GM12878 (cell line): ENCODE data around the gene ZNF726. TPM values are rescaled to one million over a fixed set of nuclear protein-coding genes. Genes with fewer than 3 reads are reported as not detected.

Experiments used
- ATAC-seq: fragments of 200-7000 bp; cut with Tn5 transposase; 3 replicates; pipeline ENCODE4 v1.9.1; 2020; ENCODE audit warnings: mild to moderate bottlenecking, moderate library complexity
- BruUV-seq: library from RNA; stranded (reverse); fragments of 400-500 nt; replicated peaks from 2 replicates; lab custom pipeline; 2021; lab: Mats Ljungman, UMichigan
- CTCF ChIA-PET: fragments of 300-600 bp; sonication (Branson Sonifier 250); formaldehyde crosslinking; extraction: SDS; loops from one replicate; lab custom pipeline; 2021; ENCODE audit warnings: inconsistent platforms; lab: Yijun Ruan, JAX
- POLR2A ChIA-PET: fragments of 350-600 bp; formaldehyde crosslinking; extraction: SDS; loops from one replicate; lab custom pipeline; 2021; ENCODE audit warnings: inconsistent platforms; lab: Charles Lee
- RAD21 ChIA-PET: fragments of 300-600 bp; sonication (Branson Sonifier 250); formaldehyde crosslinking; loops from one replicate; lab custom pipeline; 2023; ENCODE audit warnings: antibody characterized with exemption; ENCODE audit not compliant: unreplicated experiment; lab: Charles Lee
- SMC1A ChIA-PET: fragments of 300-600 bp; sonication (Branson Sonifier 250); formaldehyde crosslinking; loops from one replicate; lab custom pipeline; 2023; ENCODE audit not compliant: unreplicated experiment, uncharacterized antibody; lab: Charles Lee
- DNase-seq: peaks from one replicate; pipeline ENCODE4 v3.0.0-alpha.2; 2011; ENCODE audit warnings: low read depth, low spot score
- FAIRE-seq: peaks from 3 replicates; lab custom pipeline; 2011; peaks lifted over from hg19 to GRCh38; lab: Jason Lieb, UNC
- H2AFZ ChIP-seq: 2 replicates; pipeline ENCODE4 v1.6.0; 2011; ENCODE audit warnings: low read depth, low read length, control low read depth; ENCODE audit not compliant: control insufficient read depth
- H3K27ac ChIP-seq: 2 replicates; pipeline ENCODE4 v1.5.1; 2011; ENCODE audit warnings: control low read depth; ENCODE audit not compliant: control insufficient read depth, insufficient read depth
- H3K27me3 ChIP-seq, 2 experiments: replicated peaks in 1 of 2; 2 replicates each; pipeline versions ENCODE4 v1.6.0 to v1.6.1; 2011; ENCODE audit warnings: low read length in 1 of 2; ENCODE audit not compliant: control insufficient read depth in 2 of 2, insufficient read depth in 2 of 2
- H3K36me3 ChIP-seq, 2 experiments: 2 replicates each; pipeline ENCODE4 v1.5.1; 2011; ENCODE audit warnings: low read length in 1 of 2; ENCODE audit not compliant: control insufficient read depth in 2 of 2, insufficient read depth in 2 of 2
- H3K4me1 ChIP-seq: 2 replicates; pipeline ENCODE4 v1.6.1; 2011; ENCODE audit warnings: mild to moderate bottlenecking, low read length, moderate library complexity, mixed read lengths; ENCODE audit not compliant: control insufficient read depth, insufficient read depth
- H3K4me2 ChIP-seq: 2 replicates; pipeline ENCODE4 v1.6.0; 2011; ENCODE audit warnings: control low read depth; ENCODE audit not compliant: control insufficient read depth, insufficient read depth
- H3K4me3 ChIP-seq: fragments of 200-600 bp; sonication (generic); 2 replicates; pipeline ENCODE4 v1.5.1; 2016
- H3K79me2 ChIP-seq: 2 replicates; pipeline ENCODE4 v1.6.0; 2011; ENCODE audit warnings: low read length; ENCODE audit not compliant: control insufficient read depth, insufficient read depth
- H3K9ac ChIP-seq: 2 replicates; pipeline ENCODE4 v1.8.0; 2011; ENCODE audit warnings: low read length, control low read depth, mixed read lengths; ENCODE audit not compliant: control insufficient read depth, insufficient read depth
- H3K9me3 ChIP-seq: replicated peaks from 3 replicates; pipeline ENCODE4 v1.5.1; 2011; ENCODE audit warnings: mild to moderate bottlenecking, low read length; ENCODE audit not compliant: control insufficient read depth, insufficient read depth
- H4K20me1 ChIP-seq: 2 replicates; pipeline ENCODE4 v1.6.0; 2011; ENCODE audit not compliant: control insufficient read depth, insufficient read depth
- ASH2L ChIP-seq: fragments of 300-600, 200-600 bp; sonication (generic); IDR thresholded peaks from 2 replicates; pipeline ENCODE4 v1.6.1; 2017; ENCODE audit warnings: low read depth, mild to moderate bottlenecking, borderline replicate concordance
- CHD1 ChIP-seq: IDR thresholded peaks from 2 replicates; pipeline ENCODE4 v1.6.1; 2012; ENCODE audit warnings: low read depth, low read length, improper control_type of control experiment
- ESRRA ChIP-seq: IDR thresholded peaks from 2 replicates; pipeline ENCODE4 v1.6.1; 2012; ENCODE audit warnings: mild to moderate bottlenecking, low read length, improper control_type of control experiment
- FOXM1 ChIP-seq: IDR thresholded peaks from 2 replicates; pipeline ENCODE4 v1.6.1; 2012; ENCODE audit warnings: low read depth, mild to moderate bottlenecking, inconsistent platforms, low read length, moderate library complexity
- HDAC6 ChIP-seq: fragments of 200-600 bp; sonication (generic); IDR thresholded peaks from one replicate; pipeline ENCODE4 v1.8.0; 2017; ENCODE audit warnings: antibody characterized with exemption; ENCODE audit not compliant: unreplicated experiment
- HDGF ChIP-seq: fragments of 450-650 bp; IDR thresholded peaks from 2 replicates; pipeline ENCODE4 v1.6.1; 2016; ENCODE audit warnings: antibody characterized with exemption
- HSF1 ChIP-seq: fragments of 150-350 bp; IDR thresholded peaks from 2 replicates; pipeline ENCODE4 v1.6.1; 2014; ENCODE audit warnings: mild to moderate bottlenecking, low read depth, low read length
- JUNB ChIP-seq: IDR thresholded peaks from 2 replicates; pipeline ENCODE4 v1.6.1; 2016; ENCODE audit warnings: antibody characterized with exemption, mild to moderate bottlenecking
- NFYA ChIP-seq: IDR thresholded peaks from 2 replicates; pipeline ENCODE4 v1.6.1; 2011; ENCODE audit warnings: low read depth, mild to moderate bottlenecking, low read length, improper control_type of control experiment, borderline replicate concordance
- RELA ChIP-seq: fragments of 450-650 bp; IDR thresholded peaks from 2 replicates; pipeline ENCODE4 v1.8.0; 2014; ENCODE audit warnings: borderline replicate concordance; ENCODE audit not compliant: partially characterized antibody
- SMAD1 ChIP-seq: fragments of 450-650 bp; IDR thresholded peaks from 2 replicates; pipeline ENCODE4 v1.6.1; 2018; ENCODE audit warnings: mild to moderate bottlenecking, low read depth; ENCODE audit not compliant: partially characterized antibody
- SMAD5 ChIP-seq: IDR thresholded peaks from 2 replicates; pipeline ENCODE4 v1.6.1; 2016; ENCODE audit warnings: antibody characterized with exemption, low read depth
- SP1 ChIP-seq: IDR thresholded peaks from one replicate; pipeline ENCODE4 v1.6.1; 2011; ENCODE audit warnings: low read depth, low read length
- STAT1 ChIP-seq: fragments of 450-650 bp; conservative IDR thresholded peaks from 2 replicates; pipeline ENCODE4 v1.6.1; 2014; ENCODE audit warnings: antibody characterized with exemption, mild to moderate bottlenecking
- SUPT20H ChIP-seq: IDR thresholded peaks from 2 replicates; pipeline ENCODE4 v1.6.1; 2011; ENCODE audit warnings: low read depth, mild to moderate bottlenecking, low read length, moderate library complexity, borderline replicate concordance; ENCODE audit not compliant: control insufficient read depth
- YBX1 ChIP-seq: fragments of 450-650 bp; IDR thresholded peaks from 2 replicates; pipeline ENCODE4 v1.6.1; 2016; ENCODE audit warnings: antibody characterized with exemption
- ZNF384 ChIP-seq: IDR thresholded peaks from 2 replicates; pipeline ENCODE4 v1.6.1; 2012; ENCODE audit warnings: low read depth, mild to moderate bottlenecking, low read length, improper control_type of control experiment, borderline replicate concordance
- ZNF622 ChIP-seq: fragments of 450-650 bp; IDR thresholded peaks from 2 replicates; pipeline ENCODE4 v1.6.1; 2017; ENCODE audit warnings: mild to moderate bottlenecking, inconsistent platforms
- WGBS: methylation state at CpG from one replicate; pipeline ENCODE4 v1.1.6; 2016; ENCODE audit warnings: low lambda C conversion rate; ENCODE audit not compliant: insufficient replicate concordance, insufficient coverage; ENCODE audit errors: missing lambda C conversion rate; 5-methylcytosine and 5-hydroxymethylcytosine counted together
- in situ Hi-C: fragments of 300-500 bp; cut with MboI; formaldehyde crosslinking; loops from 9 replicates; pipeline ENCODE4 v1.14.3; 2018; ENCODE audit warnings: mixed read lengths
- intact Hi-C: fragments of 100-400 bp; cut with micrococcal nuclease; formaldehyde crosslinking; loops from one replicate; pipeline ENCODE4 v1.14.2; 2022; ENCODE audit not compliant: unreplicated experiment
- polyA plus RNA-seq, 11 experiments: library from polyadenylated mRNA; depleted of rRNA in 4 of 11; unstranded in 6 of 11; stranded (reverse) in 5 of 11; fragments of >200 nt; fragmentation: Nextera tagmentation in 4 of 11; fragmentation: Illumina TruSeq in 1 of 11; extraction: Ambion mirVana in 4 of 11; extraction: Trizol in 1 of 11; gene quantifications; 1 replicate in 1 of 11; 2 replicates in 10 of 11; pipeline versions ENCODE4 v1.2.1 to v1.2.3, GENCODE V29; 2011 to 2016; ENCODE audit warnings: inconsistent platforms in 2 of 11, missing spikeins in 2 of 11, low read depth in 1 of 11
- total RNA-seq, 4 experiments: library from RNA; depleted of rRNA in 3 of 4; stranded (reverse); fragments of >200 nt in 3 of 4; fragmentation: Illumina TruSeq in 1 of 4; extraction: Trizol in 1 of 4; gene quantifications; 2 replicates each; pipeline versions ENCODE4 v1.2.1 to v1.2.3, GENCODE V29; 2013 to 2021
- TF ChIP-seq, protein P1 (sequence below): IDR thresholded peaks from 2 replicates; pipeline ENCODE4 v1.6.1; 2011; ENCODE audit warnings: borderline replicate concordance, low read depth, mild to moderate bottlenecking, moderate library complexity, mixed read lengths, low read length; ENCODE audit not compliant: insufficient read depth; ENCODE audit errors: extremely low read length

Gene ZNF726
- total and polyA plus RNA-seq, 10 of the 15 experiments (the other 5 are each of a cell fraction or from before 2014, with no cell fraction given): 0.69 to 2.3 (median 1.5) TPM

- FAIRE-seq (no peak), DNase-seq (no peak), ATAC-seq (no peak)
- CTCF ChIA-PET: no interaction called here
- no peak overlapping the region for H3K9ac ChIP-seq
- in situ Hi-C loops (loop anchor here (5.0 kb wide), 1 partner anchor 504 kb away; no protein-coding TSS in a partner anchor), intact Hi-C loops (no loop called here)
- no peaks in the 10 kb centered on the region for H3K27me3 ChIP-seq
- no peak overlapping the region for H2AFZ ChIP-seq
- no peaks in the 10 kb centered on the region for H3K79me2 ChIP-seq
- H3K9me3 ChIP-seq: no peaks in the 10 kb centered on the region; the same call in 2 of the 3 replicates
- TF ChIP-seq FOXM1 (no peak), ASH2L (no peak), RELA (no peak), CHD1 (no peak), NFYA (no peak), ZNF622 (no peak), STAT1 (no peak), SMAD1 (no peak)
- no peaks in the 10 kb centered on the region for H3K4me1 ChIP-seq
- H3K36me3 ChIP-seq: no peaks in the 10 kb centered on the region
- H4K20me1 ChIP-seq: no peaks in the 10 kb centered on the region
- no peak overlapping the region for H3K4me2 ChIP-seq
- H3K27ac ChIP-seq: no peak overlapping the region
- no TSS peak for BruUV-seq
- WGBS: 48% methylated on average over 23 of the region's 32 CpGs
- RAD21 ChIA-PET: no interaction called here
- H3K4me3 ChIP-seq: no peak overlapping the region
- POLR2A ChIA-PET: no interaction called here
- SMC1A ChIA-PET: no interaction called here
Measured at GRCh38 chr19:23971598-23971997, 56.9 kb downstream of the ZNF726 start.

DNA sequence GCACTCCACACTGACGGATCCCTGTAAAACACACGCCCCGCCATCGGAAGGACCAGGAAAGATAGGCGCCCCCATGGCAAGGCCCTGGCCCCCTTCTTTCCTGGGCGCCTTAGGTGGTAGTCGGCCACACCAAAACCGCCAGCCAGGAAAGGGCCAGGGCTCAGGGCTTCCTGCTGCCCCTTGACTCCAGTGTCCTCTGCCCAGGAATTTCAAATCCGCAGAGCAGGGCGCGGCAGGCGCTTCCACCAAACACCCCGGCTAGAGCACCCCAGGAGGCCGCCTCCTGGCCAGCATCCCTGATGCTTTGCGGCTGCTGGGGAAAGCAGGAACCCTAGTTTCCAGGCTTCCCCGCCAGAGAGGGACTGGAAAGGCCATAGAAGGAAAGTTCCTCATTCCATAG lies 57.5 kb downstream of the ZNF726 start:
- ATAC-seq: no peak
- WGBS: 59% methylated on average over 16 of the region's 16 CpGs
- TF ChIP-seq SMAD5 (no peak), HDGF (no peak), HDAC6 (no peak), ZNF384 (no peak), SUPT20H (no peak), ESRRA (no peak), HSF1 (no peak), YBX1 (no peak), SMAD1 (no peak), SP1 (no peak), JUNB (no peak)
- TF ChIP-seq, protein P1, sequence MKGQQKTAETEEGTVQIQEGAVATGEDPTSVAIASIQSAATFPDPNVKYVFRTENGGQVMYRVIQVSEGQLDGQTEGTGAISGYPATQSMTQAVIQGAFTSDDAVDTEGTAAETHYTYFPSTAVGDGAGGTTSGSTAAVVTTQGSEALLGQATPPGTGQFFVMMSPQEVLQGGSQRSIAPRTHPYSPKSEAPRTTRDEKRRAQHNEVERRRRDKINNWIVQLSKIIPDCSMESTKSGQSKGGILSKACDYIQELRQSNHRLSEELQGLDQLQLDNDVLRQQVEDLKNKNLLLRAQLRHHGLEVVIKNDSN: no peak

More for the DNA sequence above, 57.5 kb downstream of the ZNF726 start:
- Histone ChIP-seq H3K27me3 (no peaks in the 10 kb centered on the region), H3K79me2 (no peaks in the 10 kb centered on the region), H2AFZ (no peak overlapping the region), H3K27ac (no peak overlapping the region), H3K4me1 (no peaks in the 10 kb centered on the region), H3K9me3 (no peaks in the 10 kb centered on the region; the same call in 2 of the 3 replicates), H3K4me2 (no peak overlapping the region), H4K20me1 (no peaks in the 10 kb centered on the region), H3K9ac (no peak overlapping the region), H3K36me3 (no peaks in the 10 kb centered on the region), H3K4me3 (no peak overlapping the region)
- DNase-seq: no peak
- RAD21 ChIA-PET: no interaction called here
- BruUV-seq: no TSS peak
- POLR2A ChIA-PET: no interaction called here
- in situ Hi-C loops (loop anchor here (5.0 kb wide), 1 partner anchor 505 kb away; no protein-coding TSS in a partner anchor), intact Hi-C loops (no loop called here)
- CTCF ChIA-PET: no interaction called here
- SMC1A ChIA-PET: no interaction called here
- no peak for FAIRE-seq
